A172 (cell line): ENCODE measurements around the gene CEP76. TPM values are rescaled to one million over a fixed set of nuclear protein-coding genes. Genes with fewer than 3 reads are reported as not detected.

Experiments used
- DNase-seq: peaks from one replicate; pipeline ENCODE4 v3.0.0-alpha.2; 2015; ENCODE audit warnings: low spot score
- total RNA-seq: library from RNA; depleted of rRNA; stranded (reverse); fragments of >200 nt; shearing (Covaris generic); gene quantifications from 2 replicates; pipeline ENCODE4 v1.2.3, GENCODE V29; 2014; rRNA removed

Gene CEP76
- total RNA-seq = 27.4 and 31.3 TPM in 2 replicates

- peak; percentile 70 for DNase-seq
Measured at GRCh38 chr18:12702221-12703095, at the start of gene CEP76, which contains the start of gene PSMG2. Gene CEP76 (minus strand): TSS chr18:12702723. CDS start chr18:12702548, 175 bp downstream. Gene PSMG2 (plus strand): TSS chr18:12703042. CDS start chr18:12703108, 66 bp downstream.

- no peak for DNase-seq
Measured at GRCh38 chr18:12751891-12752290, 49.4 kb upstream of the CEP76 start.

- DNase-seq = no peak
Measured at GRCh38 chr18:12751503-12751884, 49.0 kb upstream of the CEP76 start.

- DNase-seq = no peak
Measured at GRCh38 chr18:12750715-12751502, 48.4 kb upstream of the CEP76 start.

- peak; percentile 86 for DNase-seq
Measured at GRCh38 chr18:12750076-12750714, 47.7 kb upstream of the CEP76 start.

- no peak for DNase-seq
Measured at GRCh38 chr18:12749121-12749520, 46.6 kb upstream of the CEP76 start.

GRCh38 chr18:12748671-12749070 is 46.1 kb upstream of the CEP76 start:
- no peak for DNase-seq

- DNase-seq = peak; percentile 63
Measured at GRCh38 chr18:12747530-12748315, 45.2 kb upstream of the CEP76 start.

- no peak for DNase-seq
Measured at GRCh38 chr18:12745095-12745795, 42.7 kb upstream of the CEP76 start.

GRCh38 chr18:12744103-12744502 is 41.6 kb upstream of the CEP76 start:
- DNase-seq = peak; percentile 77

GRCh38 chr18:12742453-12742852 is 39.9 kb upstream of the CEP76 start:
- peak; percentile 21 for DNase-seq

- DNase-seq = peak; percentile 84
Measured at GRCh38 chr18:12741351-12741750, 38.8 kb upstream of the CEP76 start.

- DNase-seq = no peak
Measured at GRCh38 chr18:12737243-12737902, 34.9 kb upstream of the CEP76 start.

- peak; percentile 73 for DNase-seq
Measured at GRCh38 chr18:12726774-12727550, 24.4 kb upstream of the CEP76 start.

GRCh38 chr18:12726331-12726730 is 23.8 kb upstream of the CEP76 start:
- no peak for DNase-seq

GRCh38 chr18:12722731-12723130 is 20.2 kb upstream of the CEP76 start:
- no peak for DNase-seq

GRCh38 chr18:12721495-12722275 is 19.2 kb upstream of the CEP76 start:
- DNase-seq = no peak

- DNase-seq = no peak
Measured at GRCh38 chr18:12711446-12711845, 8.9 kb upstream of the CEP76 start.
